Adrenal gland (tissue), 12 donors: ENCODE data around the gene ENDOV. TPM values are rescaled to one million over a fixed set of nuclear protein-coding genes. Genes with fewer than 3 reads are reported as not detected.

Source experiments
- DNase-seq, 7 donors: peaks; one replicate each; pipeline ENCODE4 v3.0.0-alpha.2; 2019 to 2020
- H3K27ac ChIP-seq, 5 donors: fragments of 200-600 bp; sonication (generic) in 4 of 5; 1 replicate in 3 of 5; 2 replicates in 2 of 5; pipeline versions ENCODE4 v1.5.1 to v1.8.0; 2016 to 2020; ENCODE audit warnings: mild to moderate bottlenecking in 1 of 5
- H3K27me3 ChIP-seq: fragments of 200-600 bp; 2 replicates; pipeline ENCODE4 v1.8.0; 2021
- H3K36me3 ChIP-seq, 2 donors: fragments of 200-600 bp; replicated peaks in 1 of 2; 1 replicate in 1 of 2; 2 replicates in 1 of 2; pipeline versions ENCODE4 v1.5.1 to v1.8.0; 2018 to 2022
- H3K4me1 ChIP-seq, 2 donors: fragments of 200-600 bp; replicated peaks in 1 of 2; 1 replicate in 1 of 2; 2 replicates in 1 of 2; pipeline versions ENCODE4 v1.5.1 to v1.8.0; 2018 to 2021
- H3K4me3 ChIP-seq, 4 donors: fragments of 200-600 bp; sonication (generic) in 3 of 4; one replicate each; pipeline ENCODE4 v1.5.1; 2016 to 2018
- H3K9me3 ChIP-seq, 3 donors: fragments of 200-600 bp; sonication (generic) in 1 of 3; replicated peaks in 1 of 3; 1 replicate in 2 of 3; 2 replicates in 1 of 3; pipeline versions ENCODE4 v1.5.1 to v1.8.0; 2016 to 2021
- CTCF ChIP-seq, 6 experiments: fragments of 450-650 bp in 4 of 6; fragments of 200-600 bp in 2 of 6; sonication (generic) in 1 of 6; IDR thresholded peaks; 1 replicate in 5 of 6; 2 replicates in 1 of 6; pipeline versions ENCODE4 v1.5.1 to v1.8.0; 2016 to 2021; ENCODE audit warnings: antibody characterized with exemption in 6 of 6, mild to moderate bottlenecking in 2 of 6, moderate library complexity in 1 of 6
- POLR2A ChIP-seq, 2 donors: fragments of 450-650 bp; IDR thresholded peaks; one replicate each; pipeline ENCODE4 v1.6.1; 2017; ENCODE audit warnings: antibody characterized with exemption in 2 of 2, mild to moderate bottlenecking in 2 of 2, moderate library complexity in 1 of 2
- WGBS, 4 donors: extraction: QIAGEN DNeasy Blood & Tissue Kit in 2 of 4; methylation state at CpG; one replicate each; pipeline versions ENCODE4 v1.1.5 to v1.1.7; 2013 to 2017; 5-methylcytosine and 5-hydroxymethylcytosine counted together
- intact Hi-C, 2 donors: fragments of 100-400 bp; cut with DNase I; formaldehyde crosslinking; loops; one replicate each; pipeline versions ENCODE4 v1.14.1 to v1.15.0; 2022 to 2023
- polyA plus RNA-seq, 3 donors: library from polyadenylated mRNA; stranded (reverse); fragments of 200-250 nt in 2 of 3; fragments of 350-450 nt in 1 of 3; fragmentation: Illumina TruSeq in 1 of 3; extraction: RNeasy Lipid Tissue Mini Kit (QIAGEN cat#74804) in 1 of 3; gene quantifications; one replicate each; pipeline ENCODE4 v1.2.3, GENCODE V29; 2013 to 2014
- total RNA-seq, 9 donors: library from RNA; depleted of rRNA in 4 of 9; stranded (reverse); fragments of >200 nt in 4 of 9; fragments of 120-200 nt in 1 of 9; fragmentation: NEBNext Ultra II Directional in 1 of 9; extraction: Animal tissue kit (Norgen Biotek cat#: 25700) in 1 of 9; gene quantifications; one replicate each; pipeline versions ENCODE4 v1.1.0 to v1.2.4, GENCODE V29; 2013 to 2023
- donor health status: healthy with polysubstance abuse.
- donor health status: Bipolar disorder and iron deficiency.
- donor health status: DM: yes; HTN: yes; CAD: no.
- donor health status: DM: no; HTN: no; CAD: no.
- donor health status: DM: no; HTN: no; CAD: no.
- donor health status: DM: yes; HTN: yes; CAD: no.

Gene ENDOV
- total and polyA plus RNA-seq, 12 donors, result 7.1 to 31.9 (median 18.3) TPM

- TF ChIP-seq CTCF (IDR thresholded peaks at IDR 0.05) (no peak), POLR2A (IDR thresholded peaks at IDR 0.05) (no peak)
- Histone ChIP-seq H3K27me3 (no peaks in the 10 kb centered on the region), H3K4me3 (no peak overlapping the region), H3K4me1 (peaks cover 0 to 4% of the 10 kb centered on the region in 2 donors), H3K36me3 (no peaks in the 10 kb centered on the region), H3K9me3 (no peaks in the 10 kb centered on the region), H3K27ac (no peak overlapping the region)
- DNase-seq, result no peak
- WGBS, 4 donors, result 57 to 85% (median 77%) methylated on average over 6 to 9 of the region's 9 CpGs
- intact Hi-C loops, result loop anchor here (2.0 to 10.0 kb wide), 6 partner anchors 46 to 556 kb away; no protein-coding TSS in a partner anchor
These were observed 11.0 kb downstream of the ENDOV start for GRCh38 chr17:80425835-80426426.

- no peak overlapping the region for H3K4me3 ChIP-seq
- 25 to 69% (median 50%) methylated on average over 10 to 24 of the region's 24 CpGs for WGBS, 4 donors
- no peak overlapping the region for H3K27ac ChIP-seq
- no peaks in the 10 kb centered on the region for H3K9me3 ChIP-seq
- no peaks in the 10 kb centered on the region for H3K27me3 ChIP-seq
- intact Hi-C loops, result loop anchor here (2.0 to 10.0 kb wide), 6 partner anchors 46 to 556 kb away; no protein-coding TSS in a partner anchor
- peak; percentile 75 to 88 (median 81) for DNase-seq
- H3K4me1 ChIP-seq, result peaks cover 0 to 12% of the 10 kb centered on the region in 2 donors
- no peak for TF ChIP-seq POLR2A (IDR thresholded peaks at IDR 0.05)
- peak; percentile 94 to 99 (median 98) for TF ChIP-seq CTCF (IDR thresholded peaks at IDR 0.05)
- H3K36me3 ChIP-seq, result no peaks in the 10 kb centered on the region
These were observed 11.8 kb downstream of the ENDOV start for GRCh38 chr17:80426671-80427326.

- TF ChIP-seq POLR2A (IDR thresholded peaks at IDR 0.05) (no peak), CTCF (IDR thresholded peaks at IDR 0.05) (no peak)
- Histone ChIP-seq H3K4me1 (peaks cover 0 to 12% of the 10 kb centered on the region in 2 donors), H3K9me3 (no peaks in the 10 kb centered on the region), H3K4me3 (no peak overlapping the region), H3K27ac (no peak overlapping the region), H3K27me3 (no peaks in the 10 kb centered on the region), H3K36me3 (no peaks in the 10 kb centered on the region)
- intact Hi-C loops, result loop anchor here (2.0 to 10.0 kb wide), 6 partner anchors 45 to 555 kb away; no protein-coding TSS in a partner anchor
- 79 to 89% (median 86%) methylated on average over 10 to 27 of the region's 27 CpGs for WGBS, 4 donors
- no peak for DNase-seq
These were observed 12.7 kb downstream of the ENDOV start for GRCh38 chr17:80427366-80428282.

GRCh38 chr17:80428363-80428762, 13.4 kb downstream of the ENDOV start:
- intact Hi-C loops, result loop anchor here (5.0 to 10.0 kb wide), 4 partner anchors 44 to 554 kb away; no protein-coding TSS in a partner anchor
- Histone ChIP-seq H3K27me3 (no peaks in the 10 kb centered on the region), H3K9me3 (no peaks in the 10 kb centered on the region), H3K4me1 (peaks cover 0 to 12% of the 10 kb centered on the region in 2 donors), H3K36me3 (no peaks in the 10 kb centered on the region), H3K4me3 (no peak overlapping the region), H3K27ac (no peak overlapping the region)
- 88 to 96% (median 90%) methylated on average over 9 to 12 of the region's 12 CpGs for WGBS, 4 donors
- no peak for TF ChIP-seq POLR2A (IDR thresholded peaks at IDR 0.05)
- no peak for TF ChIP-seq CTCF (IDR thresholded peaks at IDR 0.05)
- no peak for DNase-seq
